Measurements from ENCODE around the gene SRRD. TPM values are rescaled to one million over a fixed set of nuclear protein-coding genes. Genes with fewer than 3 reads are reported as not detected.

The SRRD gene
- total RNA-seq, 2 experiments from 2014 or later: 23.1 to 33.0 TPM

DNA sequence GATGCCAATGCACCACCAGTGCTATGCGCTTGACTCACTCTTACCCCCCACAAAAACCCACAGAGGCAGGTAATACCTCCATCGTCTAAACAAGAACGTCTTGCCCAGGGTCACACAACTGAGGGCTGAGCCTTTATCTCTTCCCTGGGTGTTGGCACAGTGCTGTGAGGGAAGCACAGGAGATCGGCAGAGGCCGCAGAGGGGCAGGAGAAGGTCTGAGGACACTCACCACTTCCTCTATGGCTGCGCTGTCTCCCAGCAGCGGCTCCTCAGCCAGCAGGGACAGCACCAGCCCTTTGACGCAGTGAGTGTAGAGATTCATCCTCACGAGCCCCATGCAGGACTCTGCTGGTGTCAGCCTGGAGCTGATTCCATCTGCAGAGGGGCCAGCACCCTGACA is 20.0 kb upstream of the SRRD start:
- POLR2A ChIA-PET: no interaction called here

GRCh38 chr22:26464312-26464711 is 19.4 kb upstream of the SRRD start:
- H3K27ac ChIP-seq (ENCODE audit: low read depth, low read length, poor library complexity, severe bottlenecking): no peak overlapping the region
- no peaks in the 10 kb centered on the region for H3K9me3 ChIP-seq (ENCODE audit: low read length)
- no peaks in the 10 kb centered on the region for H3K9me2 ChIP-seq (ENCODE audit: insufficient read depth, low read length)
- no peak overlapping the region for H3K4me2 ChIP-seq (ENCODE audit: low read length)
- TF ChIP-seq EZH2phosphoT487 (IDR thresholded peaks at IDR 0.05; ENCODE audit: borderline replicate concordance, low read depth, low read length): no peak
- TF ChIP-seq, protein P1, sequence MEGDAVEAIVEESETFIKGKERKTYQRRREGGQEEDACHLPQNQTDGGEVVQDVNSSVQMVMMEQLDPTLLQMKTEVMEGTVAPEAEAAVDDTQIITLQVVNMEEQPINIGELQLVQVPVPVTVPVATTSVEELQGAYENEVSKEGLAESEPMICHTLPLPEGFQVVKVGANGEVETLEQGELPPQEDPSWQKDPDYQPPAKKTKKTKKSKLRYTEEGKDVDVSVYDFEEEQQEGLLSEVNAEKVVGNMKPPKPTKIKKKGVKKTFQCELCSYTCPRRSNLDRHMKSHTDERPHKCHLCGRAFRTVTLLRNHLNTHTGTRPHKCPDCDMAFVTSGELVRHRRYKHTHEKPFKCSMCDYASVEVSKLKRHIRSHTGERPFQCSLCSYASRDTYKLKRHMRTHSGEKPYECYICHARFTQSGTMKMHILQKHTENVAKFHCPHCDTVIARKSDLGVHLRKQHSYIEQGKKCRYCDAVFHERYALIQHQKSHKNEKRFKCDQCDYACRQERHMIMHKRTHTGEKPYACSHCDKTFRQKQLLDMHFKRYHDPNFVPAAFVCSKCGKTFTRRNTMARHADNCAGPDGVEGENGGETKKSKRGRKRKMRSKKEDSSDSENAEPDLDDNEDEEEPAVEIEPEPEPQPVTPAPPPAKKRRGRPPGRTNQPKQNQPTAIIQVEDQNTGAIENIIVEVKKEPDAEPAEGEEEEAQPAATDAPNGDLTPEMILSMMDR (conservative IDR thresholded peaks at IDR 0.05; ENCODE audit: low read length): no peak
- no peaks in the 10 kb centered on the region for H3K4me1 ChIP-seq (ENCODE audit: insufficient read depth, low read length, poor library complexity, severe bottlenecking)
- intact Hi-C loops (cut with micrococcal nuclease; ENCODE audit: unreplicated experiment): no loop called here
- H3K36me3 ChIP-seq (ENCODE audit: insufficient read depth, low read length): peaks cover 99% of the 10 kb centered on the region
- H4K20me1 ChIP-seq (ENCODE audit: insufficient read depth, low read length): peaks cover 21% of the 10 kb centered on the region
- ChIA-PET POLR2A (no interaction called here), CTCF (ENCODE audit: unreplicated experiment) (no interaction called here)
- no peak for DNase-seq (ENCODE audit: low spot score)
- no TSS peak for BruUV-seq (replicated peaks)
- H3K4me3 ChIP-seq (ENCODE audit: low read depth, low read length, poor library complexity, severe bottlenecking): no peak overlapping the region
- H2AFZ ChIP-seq (ENCODE audit: low read length): no peak overlapping the region
- peaks cover 23% of the 10 kb centered on the region for H3K79me2 ChIP-seq (ENCODE audit: insufficient read depth, low read depth, low read length)

More for the DNA sequence above, 20.0 kb upstream of the SRRD start:
- H2AFZ ChIP-seq (ENCODE audit: low read length): no peak overlapping the region
- no peak for TF ChIP-seq EZH2phosphoT487 (IDR thresholded peaks at IDR 0.05; ENCODE audit: borderline replicate concordance, low read depth, low read length)
- TF ChIP-seq, protein P1 (conservative IDR thresholded peaks at IDR 0.05; ENCODE audit: low read length): no peak
- peaks cover 24% of the 10 kb centered on the region for H3K79me2 ChIP-seq (ENCODE audit: insufficient read depth, low read depth, low read length)
- no peaks in the 10 kb centered on the region for H3K4me1 ChIP-seq (ENCODE audit: insufficient read depth, low read length, poor library complexity, severe bottlenecking)
- intact Hi-C loops (cut with micrococcal nuclease; ENCODE audit: unreplicated experiment): no loop called here
- peaks cover 99% of the 10 kb centered on the region for H3K36me3 ChIP-seq (ENCODE audit: insufficient read depth, low read length)
- H3K4me2 ChIP-seq (ENCODE audit: low read length): no peak overlapping the region
- no peak overlapping the region for H3K4me3 ChIP-seq (ENCODE audit: low read depth, low read length, poor library complexity, severe bottlenecking)
- no peaks in the 10 kb centered on the region for H3K9me3 ChIP-seq (ENCODE audit: low read length)
- no peaks in the 10 kb centered on the region for H3K9me2 ChIP-seq (ENCODE audit: insufficient read depth, low read length)
- CTCF ChIA-PET (ENCODE audit: unreplicated experiment): no interaction called here
- H4K20me1 ChIP-seq (ENCODE audit: insufficient read depth, low read length): peaks cover 21% of the 10 kb centered on the region
- BruUV-seq (replicated peaks): no TSS peak
- no peak overlapping the region for H3K27ac ChIP-seq (ENCODE audit: low read depth, low read length, poor library complexity, severe bottlenecking)
- DNase-seq (ENCODE audit: low spot score): no peak

DNA sequence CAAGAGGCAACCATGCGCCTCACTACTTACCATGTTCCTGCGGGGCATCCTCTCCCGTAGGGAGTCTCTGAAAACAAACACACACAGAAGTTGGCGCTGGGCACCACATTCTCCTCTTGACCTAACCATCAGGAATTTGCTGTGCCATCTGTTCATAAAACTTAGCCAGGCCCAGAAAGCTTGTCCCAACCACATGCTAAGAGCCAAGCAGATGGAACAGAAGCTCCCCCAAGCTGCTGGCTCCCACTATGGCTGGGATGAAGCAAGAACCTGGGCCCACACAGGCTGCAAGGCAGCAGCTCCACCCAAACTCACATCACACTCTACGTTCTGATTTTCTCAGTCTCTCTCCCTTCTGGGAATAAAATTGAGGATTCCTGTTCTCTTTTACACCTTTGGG is 17.5 kb upstream of the SRRD start:
- no TSS peak for BruUV-seq (replicated peaks)
- Histone ChIP-seq H3K36me3 (ENCODE audit: insufficient read depth, low read length) (peaks cover 97% of the 10 kb centered on the region), H3K9me3 (ENCODE audit: low read length) (no peaks in the 10 kb centered on the region), H3K9me2 (ENCODE audit: insufficient read depth, low read length) (no peaks in the 10 kb centered on the region), H2AFZ (ENCODE audit: low read length) (no peak overlapping the region), H3K4me1 (ENCODE audit: insufficient read depth, low read length, poor library complexity, severe bottlenecking) (no peaks in the 10 kb centered on the region), H3K79me2 (ENCODE audit: insufficient read depth, low read depth, low read length) (peaks cover 4% of the 10 kb centered on the region), H3K4me3 (ENCODE audit: low read depth, low read length, poor library complexity, severe bottlenecking) (no peak overlapping the region), H3K27ac (ENCODE audit: low read depth, low read length, poor library complexity, severe bottlenecking) (no peak overlapping the region), H3K4me2 (ENCODE audit: low read length) (no peak overlapping the region), H4K20me1 (ENCODE audit: insufficient read depth, low read length) (peaks cover 8% of the 10 kb centered on the region; the same call in 1 of the 2 replicates)
- TF ChIP-seq, protein P1 (conservative IDR thresholded peaks at IDR 0.05; ENCODE audit: low read length): no peak
- TF ChIP-seq EZH2phosphoT487 (IDR thresholded peaks at IDR 0.05; ENCODE audit: borderline replicate concordance, low read depth, low read length): no peak
- CTCF ChIA-PET (ENCODE audit: unreplicated experiment): no interaction called here
- POLR2A ChIA-PET: no interaction called here
- intact Hi-C loops (cut with micrococcal nuclease; ENCODE audit: unreplicated experiment): no loop called here
- no peak for DNase-seq (ENCODE audit: low spot score)

Data from OCI-LY7 (cell line).